Gastroesophageal sphincter (tissue), 4 donors: Measurements from ENCODE around the gene LHFPL5. TPM values are rescaled to one million over a fixed set of nuclear protein-coding genes. Genes with fewer than 3 reads are reported as not detected.

Experiments
- ATAC-seq: fragments of 150-250 bp; one replicate; pipeline ENCODE4 v1.9.1; 2016; ENCODE audit warnings: mild to moderate bottlenecking, moderate library complexity
- H3K27ac ChIP-seq, 4 donors: fragments of 200-600 bp; sonication (generic) in 3 of 4; 1 replicate in 3 of 4; 2 replicates in 1 of 4; pipeline ENCODE4 v1.5.1; 2016 to 2019
- H3K27me3 ChIP-seq: fragments of 200-600 bp; sonication (generic); one replicate; pipeline ENCODE4 v1.5.1; 2019
- H3K36me3 ChIP-seq, 2 donors: fragments of 200-600 bp; sonication (generic); one replicate each; pipeline ENCODE4 v1.5.1; 2019; ENCODE audit warnings: control low read depth in 1 of 2
- H3K4me1 ChIP-seq, 3 donors: fragments of 200-600 bp; sonication (generic); 1 replicate in 2 of 3; 2 replicates in 1 of 3; pipeline ENCODE4 v1.5.1; 2016 to 2019; ENCODE audit warnings: control low read depth in 2 of 3
- H3K4me3 ChIP-seq, 2 donors: fragments of 200-600 bp; sonication (generic); one replicate each; pipeline ENCODE4 v1.5.1; 2019; ENCODE audit warnings: mild to moderate bottlenecking in 1 of 2, moderate library complexity in 1 of 2
- H3K9me3 ChIP-seq, 3 donors: fragments of 200-600 bp; sonication (generic); one replicate each; pipeline ENCODE4 v1.5.1; 2017 to 2019; ENCODE audit warnings: control low read depth in 2 of 3
- CTCF ChIP-seq, 4 experiments: fragments of 200-600 bp in 2 of 4; fragments of 450-650 bp in 2 of 4; sonication (generic) in 1 of 4; IDR thresholded peaks; one replicate each; pipeline ENCODE4 v1.5.1; 2017 to 2019; ENCODE audit warnings: antibody characterized with exemption in 4 of 4, mild to moderate bottlenecking in 2 of 4, moderate library complexity in 2 of 4
- EP300 ChIP-seq: sonication (generic); formaldehyde crosslinking; IDR thresholded peaks from one replicate; pipeline ENCODE4 v1.6.1; 2017; ENCODE audit warnings: antibody characterized with exemption, mild to moderate bottlenecking
- POLR2A ChIP-seq, 2 donors: fragments of 450-650 bp; IDR thresholded peaks; one replicate each; pipeline ENCODE4 v1.6.1; 2017; ENCODE audit warnings: antibody characterized with exemption in 2 of 2, mild to moderate bottlenecking in 2 of 2, moderate library complexity in 1 of 2
- POLR2AphosphoS5 ChIP-seq: sonication (generic); formaldehyde crosslinking; IDR thresholded peaks from one replicate; pipeline ENCODE4 v1.6.1; 2017; ENCODE audit warnings: antibody characterized with exemption
- WGBS, 2 donors: methylation state at CpG; one replicate each; pipeline ENCODE4 v1.1.5; 2018; ENCODE audit warnings: low coverage in 1 of 2; 5-methylcytosine and 5-hydroxymethylcytosine counted together
- total RNA-seq, 4 donors: library from RNA; depleted of rRNA; stranded (reverse); fragments of >200 nt; gene quantifications; one replicate each; pipeline ENCODE4 v1.1.0, GENCODE V29; 2016

The LHFPL5 gene
- total RNA-seq, 4 donors from 2014 or later: not detected

DNA sequence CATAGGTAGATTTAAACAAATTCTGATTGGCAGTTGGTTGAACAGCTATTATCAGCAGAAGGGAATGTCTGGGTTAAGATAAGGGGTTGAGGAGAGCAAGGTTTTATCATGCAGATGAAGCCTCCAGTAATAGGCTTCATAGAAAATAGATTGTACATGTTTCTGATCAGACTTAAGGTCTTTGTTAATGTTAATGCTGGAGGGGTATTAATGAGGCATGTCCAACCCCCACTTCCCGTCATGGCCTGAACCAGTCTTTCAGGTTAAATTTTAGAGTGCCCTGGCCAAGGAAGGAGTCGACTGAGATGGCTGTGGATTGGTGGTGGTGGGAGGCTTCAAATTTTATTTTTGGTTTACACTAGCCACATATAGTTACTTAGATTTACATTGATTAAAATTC, 21.0 kb upstream of the LHFPL5 start:
- peaks cover 66% of the 10 kb centered on the region for H3K27me3 ChIP-seq
- no peak for ATAC-seq
- 58 to 85% methylated on average over 2 of the region's 2 CpGs for WGBS, 2 donors

GRCh38 chr6:35786272-35786671, 18.9 kb upstream of the LHFPL5 start:
- no peak overlapping the region for H3K4me3 ChIP-seq
- no peaks in the 10 kb centered on the region for H3K9me3 ChIP-seq
- TF ChIP-seq EP300 (no peak), CTCF (IDR thresholded peaks at IDR 0.05) (no peak), POLR2A (IDR thresholded peaks at IDR 0.05) (no peak), POLR2AphosphoS5 (no peak)
- H3K27ac ChIP-seq: no peak overlapping the region
- H3K27me3 ChIP-seq: peaks cover 73% of the 10 kb centered on the region
- WGBS, 2 donors: 0 to 70% methylated on average over 1 to 2 of the region's 2 CpGs
- no peak for ATAC-seq
- H3K36me3 ChIP-seq: no peaks in the 10 kb centered on the region
- H3K4me1 ChIP-seq: no peaks in the 10 kb centered on the region

More for the DNA sequence above, 21.0 kb upstream of the LHFPL5 start:
- Histone ChIP-seq H3K9me3 (no peaks in the 10 kb centered on the region), H3K4me1 (no peaks in the 10 kb centered on the region), H3K27ac (no peak overlapping the region), H3K36me3 (no peaks in the 10 kb centered on the region), H3K4me3 (no peak overlapping the region)
- no peak for TF ChIP-seq POLR2A (IDR thresholded peaks at IDR 0.05)
- no peak for TF ChIP-seq EP300
- TF ChIP-seq POLR2AphosphoS5: no peak
- no peak for TF ChIP-seq CTCF (IDR thresholded peaks at IDR 0.05)

DNA sequence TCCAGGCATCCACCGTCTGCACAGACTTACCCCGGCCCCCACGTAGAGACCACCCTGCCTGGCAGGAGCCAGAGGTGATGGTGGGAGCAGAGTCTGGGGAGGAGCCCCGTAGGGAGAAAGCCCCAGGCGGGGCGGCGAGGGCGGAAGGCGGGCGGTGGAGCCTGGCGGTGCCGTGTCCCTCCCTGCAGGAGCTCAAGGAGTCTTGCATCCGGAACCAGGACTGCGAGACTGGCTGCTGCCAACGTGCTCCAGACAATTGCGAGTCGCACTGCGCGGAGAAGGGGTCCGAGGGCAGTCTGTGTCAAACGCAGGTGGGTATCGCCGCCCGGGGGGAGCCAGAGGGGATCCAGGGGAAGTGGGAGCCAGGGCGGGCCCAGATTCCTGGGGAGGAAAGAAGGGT, 18.3 kb upstream of the LHFPL5 start:
- WGBS, 2 donors: 71% methylated on average over 22 of the region's 25 CpGs; no CpG with 5 or more reads in 1 of the 2 donors
- ATAC-seq: no peak
- H3K9me3 ChIP-seq: no peaks in the 10 kb centered on the region
- H3K36me3 ChIP-seq: no peaks in the 10 kb centered on the region
- no peak overlapping the region for H3K4me3 ChIP-seq
- peaks cover 76% of the 10 kb centered on the region for H3K27me3 ChIP-seq
- H3K4me1 ChIP-seq: no peaks in the 10 kb centered on the region
- TF ChIP-seq CTCF (IDR thresholded peaks at IDR 0.05): no peak
- no peak for TF ChIP-seq POLR2AphosphoS5
- TF ChIP-seq EP300: no peak
- TF ChIP-seq POLR2A (IDR thresholded peaks at IDR 0.05): no peak
- no peak overlapping the region for H3K27ac ChIP-seq

- no peak for ATAC-seq
- 68 to 79% methylated on average over 7 to 10 of the region's 13 CpGs for WGBS, 2 donors
- no peaks in the 10 kb centered on the region for H3K9me3 ChIP-seq
- H3K36me3 ChIP-seq: no peaks in the 10 kb centered on the region
- H3K4me1 ChIP-seq: no peaks in the 10 kb centered on the region
- no peak overlapping the region for H3K27ac ChIP-seq
- H3K4me3 ChIP-seq: no peak overlapping the region
- no peak for TF ChIP-seq EP300
- TF ChIP-seq POLR2AphosphoS5: no peak
- no peak for TF ChIP-seq CTCF (IDR thresholded peaks at IDR 0.05)
- no peak for TF ChIP-seq POLR2A (IDR thresholded peaks at IDR 0.05)
- peaks cover 79% of the 10 kb centered on the region for H3K27me3 ChIP-seq
These were observed 17.6 kb upstream of the LHFPL5 start for GRCh38 chr6:35787266-35788218.
